IgD-negative memory B cell (primary cell): Measurements from ENCODE around the gene MCCD1. TPM values are rescaled to one million over a fixed set of nuclear protein-coding genes. Genes with fewer than 3 reads are reported as not detected.
"Not testable (repeated sequence)": the region's sequence is repeated elsewhere in the genome, so short reads cannot be mapped to it uniquely, and the experiment has no call there.

Experiments used
- H3K27ac Mint-ChIP-seq, 3 donors: one replicate each; pipeline ENCODE4 v1.8.0; 2020 to 2022; ENCODE audit warnings: mild to moderate bottlenecking in 3 of 3, mixed read lengths in 3 of 3, moderate library complexity in 1 of 3
- H3K27me3 Mint-ChIP-seq: one replicate; pipeline ENCODE4 v1.8.0; 2021; ENCODE audit warnings: mixed read lengths
- H3K36me3 Mint-ChIP-seq: one replicate; pipeline ENCODE4 v1.8.0; 2020; ENCODE audit warnings: mild to moderate bottlenecking, mixed read lengths
- H3K4me1 Mint-ChIP-seq, 3 donors: one replicate each; pipeline ENCODE4 v1.8.0; 2020 to 2022; ENCODE audit warnings: mixed read lengths in 3 of 3, mild to moderate bottlenecking in 1 of 3
- H3K4me3 Mint-ChIP-seq, 4 donors: one replicate each; pipeline ENCODE4 v1.8.0; 2020 to 2022; ENCODE audit warnings: mild to moderate bottlenecking in 4 of 4, mixed read lengths in 4 of 4, moderate library complexity in 3 of 4
- H3K9me3 Mint-ChIP-seq, 3 donors: one replicate each; pipeline ENCODE4 v1.8.0; 2020 to 2021; ENCODE audit warnings: mixed read lengths in 3 of 3, mild to moderate bottlenecking in 1 of 3
- polyA plus RNA-seq: library from polyadenylated mRNA; unstranded; fragments of 300-500 nt; fragmentation: Illumina TruSeq; gene quantifications from one replicate; pipeline ENCODE4 v1.2.3, GENCODE V29; 2021

MCCD1 gene, protein sequence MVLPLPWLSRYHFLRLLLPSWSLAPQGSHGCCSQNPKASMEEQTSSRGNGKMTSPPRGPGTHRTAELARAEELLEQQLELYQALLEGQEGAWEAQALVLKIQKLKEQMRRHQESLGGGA
- not detected for polyA plus RNA-seq

DNA sequence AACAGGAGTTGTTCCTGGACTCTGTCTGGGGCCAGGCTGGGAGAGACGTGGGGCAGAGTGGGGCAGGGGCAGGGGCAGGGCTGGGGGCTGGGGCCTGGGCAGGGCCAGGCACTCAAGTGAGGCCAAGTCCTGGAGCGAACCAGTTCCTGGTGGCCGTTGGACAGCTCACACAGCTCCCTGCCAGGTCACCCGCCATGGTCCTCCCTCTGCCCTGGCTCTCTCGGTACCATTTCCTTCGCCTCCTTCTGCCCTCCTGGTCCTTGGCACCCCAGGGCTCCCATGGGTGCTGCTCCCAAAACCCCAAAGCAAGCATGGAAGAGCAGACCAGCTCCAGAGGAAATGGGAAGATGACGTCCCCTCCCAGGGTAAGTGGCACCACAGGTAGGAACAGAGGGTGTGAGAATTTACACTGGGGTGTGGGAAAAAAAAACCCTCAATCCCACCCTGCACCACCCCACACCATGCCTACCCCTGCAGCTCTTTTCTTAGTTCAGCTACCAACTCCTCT, at the start of gene MCCD1:
TSS of gene MCCD1 (plus strand) at position 142 of the 508 bp plus-strand sequence. CDS start at position 195, 53 bp downstream.
- H3K27ac Mint-ChIP-seq: no peak within 1 kb of the TSS

DNA sequence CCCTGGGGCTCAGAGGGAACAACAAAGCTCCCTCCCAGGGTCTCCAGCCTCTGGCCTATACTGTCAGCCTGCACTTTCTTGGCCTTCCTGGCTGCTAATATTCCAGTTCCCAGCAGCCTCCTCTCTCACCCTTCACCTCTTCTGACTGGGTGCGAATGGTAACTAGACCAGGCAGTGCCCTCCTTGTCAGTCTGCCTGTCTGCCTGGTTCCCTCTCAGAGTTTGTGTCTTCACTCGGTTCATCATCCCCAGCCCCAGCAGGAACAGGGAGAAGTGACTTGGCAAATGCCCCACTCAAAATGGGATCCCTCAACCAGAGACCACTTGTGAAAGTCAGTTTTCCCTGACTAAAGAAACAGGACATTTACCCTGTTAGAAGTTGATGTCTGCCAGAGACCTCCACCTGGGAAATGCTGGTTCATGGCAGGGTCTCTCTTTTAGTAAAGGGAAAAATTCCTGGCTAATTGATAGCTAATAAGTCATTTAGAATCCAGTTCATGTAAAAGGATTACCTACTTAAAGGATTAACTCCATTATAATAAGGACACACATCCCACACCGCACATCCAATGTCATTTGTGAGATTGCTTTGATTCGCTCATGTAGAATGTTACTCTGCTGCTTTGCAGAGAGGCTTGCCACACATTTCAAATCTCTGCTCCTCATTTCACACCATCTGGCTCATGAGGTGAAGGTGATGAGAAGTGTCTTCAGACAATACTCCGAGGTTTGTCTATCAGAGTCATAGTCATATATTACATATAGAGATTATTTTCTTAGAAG, 49.4 kb upstream of the MCCD1 start:
- Mint-ChIP-seq H3K27me3 (no peaks in the 10 kb centered on the region), H3K36me3 (no peaks in the 10 kb centered on the region), H3K27ac (no peak overlapping the region), H3K4me3 (no peak overlapping the region), H3K4me1 (peaks cover 22 to 28% (median 24%) of the 10 kb centered on the region in 3 donors), H3K9me3 (no peaks in the 10 kb centered on the region)

More for the DNA sequence above, at the start of gene MCCD1:
- Mint-ChIP-seq H3K9me3 (no peaks in the 10 kb centered on the region), H3K27me3 (no peaks in the 10 kb centered on the region), H3K4me3 (no peak within 1 kb of the TSS), H3K36me3 (no peaks in the 10 kb centered on the region), H3K4me1 (peaks cover 0 to 5% (median 4%) of the 10 kb centered on the region in 3 donors)

DNA sequence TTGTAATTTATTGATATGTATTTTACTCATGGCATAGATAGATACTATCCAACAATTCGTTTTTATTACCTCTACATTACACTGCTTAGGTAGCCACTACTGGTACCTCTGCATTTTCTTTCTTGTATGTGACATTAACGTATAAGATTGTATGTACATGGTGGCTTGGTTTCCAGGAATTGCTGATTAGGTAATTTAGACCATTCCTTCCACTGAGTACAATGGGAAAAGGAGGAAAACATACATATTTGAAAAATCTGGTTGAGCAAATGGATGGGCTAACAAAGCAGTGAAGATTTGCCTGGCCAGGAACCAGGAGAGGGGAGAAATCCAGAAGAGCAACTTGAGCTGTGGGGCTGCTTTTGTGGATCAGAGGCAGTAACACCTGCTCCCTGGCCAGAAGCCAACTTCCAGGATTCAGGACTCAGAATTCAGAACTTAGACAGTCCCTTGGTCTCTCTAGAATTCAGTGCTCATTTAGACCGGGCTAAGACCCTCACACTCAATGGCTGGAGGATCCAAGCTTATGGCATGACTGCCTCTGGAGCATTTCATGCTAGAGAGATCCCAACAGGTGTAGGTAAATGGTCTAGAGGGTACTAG, 48.7 kb upstream of the MCCD1 start:
- Mint-ChIP-seq H3K36me3 (no peaks in the 10 kb centered on the region), H3K4me3 (no peak overlapping the region), H3K9me3 (no peaks in the 10 kb centered on the region), H3K27me3 (no peaks in the 10 kb centered on the region), H3K27ac (no peak overlapping the region), H3K4me1 (peaks cover 19 to 28% (median 21%) of the 10 kb centered on the region in 3 donors)

DNA sequence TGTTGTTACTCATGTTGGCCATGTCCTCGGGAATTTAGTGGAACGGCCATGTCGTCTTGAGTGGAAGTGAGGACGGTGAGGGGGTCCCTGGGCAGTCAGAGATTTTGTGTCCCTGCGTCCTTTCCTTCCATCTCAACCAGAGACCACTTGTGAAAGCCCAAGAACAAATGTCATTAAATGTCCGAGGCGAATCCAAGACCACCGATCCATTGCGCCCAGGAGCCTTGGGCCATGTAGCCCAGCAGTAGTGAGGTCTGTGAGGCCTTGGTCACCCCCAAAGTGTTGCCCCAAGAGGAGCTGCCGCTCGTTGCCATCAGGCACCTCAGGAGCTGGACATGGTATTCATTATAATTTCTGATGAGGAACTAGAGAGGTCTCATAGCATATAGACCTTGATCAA, 48.2 kb upstream of the MCCD1 start:
- no peaks in the 10 kb centered on the region for H3K9me3 Mint-ChIP-seq
- H3K36me3 Mint-ChIP-seq: no peaks in the 10 kb centered on the region
- H3K4me1 Mint-ChIP-seq: peaks cover 13 to 28% (median 17%) of the 10 kb centered on the region in 3 donors
- H3K4me3 Mint-ChIP-seq: no peak overlapping the region
- H3K27me3 Mint-ChIP-seq: no peaks in the 10 kb centered on the region
- H3K27ac Mint-ChIP-seq: no peak overlapping the region

DNA sequence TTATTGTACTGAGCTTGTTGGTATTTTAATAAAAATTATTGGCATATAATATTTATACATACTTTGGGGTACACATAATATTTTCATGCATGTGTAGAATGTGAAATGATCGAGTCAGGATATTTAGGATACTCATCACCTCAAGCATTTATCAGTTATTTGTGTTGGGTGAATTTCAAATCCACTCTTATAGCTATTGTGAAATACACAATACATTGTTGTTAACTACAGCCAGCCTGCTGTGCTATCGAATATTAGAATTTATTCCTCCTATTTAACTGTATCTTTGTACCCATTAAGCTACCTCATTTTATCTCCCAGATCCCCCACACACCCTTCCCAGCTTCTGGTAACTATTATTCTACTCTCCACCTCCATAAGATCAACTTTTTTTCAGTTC, 45.4 kb upstream of the MCCD1 start:
- Mint-ChIP-seq H3K27me3 (no peaks in the 10 kb centered on the region), H3K4me1 (peaks cover 2 to 13% (median 5%) of the 10 kb centered on the region in 3 donors), H3K36me3 (no peaks in the 10 kb centered on the region), H3K4me3 (no peak overlapping the region), H3K9me3 (no peaks in the 10 kb centered on the region), H3K27ac (no peak overlapping the region)

DNA sequence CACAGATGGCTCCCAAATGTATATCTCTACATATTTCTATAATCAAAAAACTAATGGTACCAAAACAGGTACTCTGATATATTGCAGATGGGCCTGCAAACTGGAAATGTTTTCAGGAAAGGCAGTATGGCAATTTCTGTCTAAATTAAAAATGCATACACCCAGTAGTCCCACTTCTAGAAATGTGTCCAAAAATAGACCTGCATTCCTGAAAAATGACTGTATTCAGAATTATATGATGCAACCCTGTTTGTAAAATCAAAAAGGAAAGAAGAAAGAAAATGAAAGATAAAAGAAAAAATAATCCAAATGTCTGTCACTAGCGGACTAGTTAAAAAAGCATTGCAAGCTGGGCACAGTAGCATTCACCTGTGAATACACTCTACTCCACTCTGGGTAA, 43.7 kb upstream of the MCCD1 start:
- H3K36me3 Mint-ChIP-seq: peaks cover 5% of the 10 kb centered on the region
- no peak overlapping the region for H3K4me3 Mint-ChIP-seq
- peaks cover under 1 to 5% (median 1%) of the 10 kb centered on the region in 3 donors for H3K4me1 Mint-ChIP-seq
- H3K9me3 Mint-ChIP-seq: no peaks in the 10 kb centered on the region
- H3K27me3 Mint-ChIP-seq: no peaks in the 10 kb centered on the region
- H3K27ac Mint-ChIP-seq: no peak overlapping the region

DNA sequence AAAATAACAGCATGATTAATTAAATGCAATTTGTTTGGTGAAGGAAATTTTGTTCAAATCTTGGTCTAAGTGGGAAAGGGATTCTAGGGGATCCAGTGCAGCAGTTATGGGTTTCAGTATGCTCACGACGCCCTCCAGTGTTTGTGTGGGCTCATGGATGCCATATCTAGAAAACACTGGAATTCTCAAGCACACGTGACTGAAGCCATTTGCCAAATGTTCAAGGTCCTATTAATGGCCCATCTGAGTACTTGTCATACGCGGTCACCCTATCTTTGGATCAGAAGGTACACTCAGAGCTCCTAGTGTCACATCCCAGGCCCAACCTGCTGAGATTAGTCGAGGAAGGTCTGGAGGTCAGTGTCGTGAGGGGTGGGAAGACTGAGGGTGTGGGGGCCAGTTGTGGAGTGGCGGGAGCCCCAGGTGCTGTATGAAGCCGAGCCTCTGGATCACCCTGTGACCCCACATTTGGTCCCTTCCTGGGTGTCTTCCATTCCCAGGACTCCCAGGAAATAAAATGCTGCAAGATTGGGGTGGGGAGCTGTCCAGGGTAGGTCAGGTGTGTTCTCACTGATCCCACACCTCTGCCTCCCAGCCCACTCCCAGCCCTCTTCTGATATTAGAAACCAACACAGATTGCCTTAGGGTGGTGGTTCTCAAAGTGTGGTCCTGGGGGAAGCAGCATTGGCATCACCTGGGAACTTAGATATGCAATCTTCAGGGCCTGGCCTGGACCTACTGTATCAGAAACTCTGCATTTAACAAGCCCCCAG, 42.5 kb upstream of the MCCD1 start:
- not testable (repeated sequence) for H3K27ac Mint-ChIP-seq, H3K27me3 Mint-ChIP-seq, H3K36me3 Mint-ChIP-seq, H3K9me3 Mint-ChIP-seq, H3K4me3 Mint-ChIP-seq
- H3K4me1 Mint-ChIP-seq: peaks cover 0 to 12% (median 0%) of the 10 kb centered on the region in 3 donors

DNA sequence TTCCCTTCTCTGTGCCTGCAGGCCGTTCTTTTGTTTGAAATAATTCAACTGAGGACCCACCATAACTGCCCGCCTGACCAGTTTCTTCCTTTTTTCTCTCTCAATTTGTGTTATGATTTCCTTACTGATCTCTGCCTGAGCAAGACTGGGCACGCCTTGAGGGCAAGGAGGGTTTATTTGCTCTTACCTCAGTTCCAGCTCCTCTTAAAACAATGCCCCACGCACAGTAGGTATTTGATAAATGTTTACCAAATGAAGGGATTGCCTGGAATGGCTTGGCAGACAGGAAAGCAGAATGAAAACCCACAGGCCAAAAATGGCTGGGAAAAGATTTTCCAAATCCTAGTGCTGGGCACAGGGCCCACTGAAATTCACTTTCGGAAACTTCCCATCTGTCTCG, 41.1 kb upstream of the MCCD1 start:
- H3K36me3 Mint-ChIP-seq, H3K27me3 Mint-ChIP-seq, H3K9me3 Mint-ChIP-seq: not testable (repeated sequence)
- H3K4me1 Mint-ChIP-seq: peaks cover 5 to 17% (median 6%) of the 10 kb centered on the region in 3 donors
- H3K27ac Mint-ChIP-seq: peak overlapping the region in 1 of 3 donors; percentile 50
- H3K4me3 Mint-ChIP-seq: peak overlapping the region in 1 of 4 donors; percentile 65

DNA sequence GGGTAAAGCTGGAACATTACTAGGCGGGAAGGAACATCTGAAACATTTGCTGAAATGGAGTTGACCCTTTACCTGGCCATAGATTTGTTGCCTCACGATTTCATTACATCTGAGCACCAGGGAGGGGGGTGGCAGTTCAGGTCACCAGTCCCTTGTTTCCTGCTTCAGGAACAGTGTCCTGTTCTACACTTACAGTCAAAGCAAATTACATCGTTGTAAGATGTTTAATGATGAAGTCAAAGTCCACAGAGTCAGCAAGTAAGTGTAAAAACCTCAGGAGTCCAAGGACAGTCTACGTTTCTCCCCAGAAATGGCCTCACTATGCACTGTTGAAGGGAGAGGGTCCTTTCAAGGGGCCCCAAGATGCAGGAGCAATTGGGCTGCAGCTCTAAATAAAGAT, 39.7 kb upstream of the MCCD1 start:
- no peak overlapping the region for H3K4me3 Mint-ChIP-seq
- peak overlapping the region in 1 of 3 donors; percentile 91 for H3K27ac Mint-ChIP-seq
- no peaks in the 10 kb centered on the region for H3K27me3 Mint-ChIP-seq
- peaks cover 5% of the 10 kb centered on the region for H3K36me3 Mint-ChIP-seq
- H3K4me1 Mint-ChIP-seq: peaks cover 7 to 17% (median 11%) of the 10 kb centered on the region in 3 donors
- H3K9me3 Mint-ChIP-seq: no peaks in the 10 kb centered on the region

DNA sequence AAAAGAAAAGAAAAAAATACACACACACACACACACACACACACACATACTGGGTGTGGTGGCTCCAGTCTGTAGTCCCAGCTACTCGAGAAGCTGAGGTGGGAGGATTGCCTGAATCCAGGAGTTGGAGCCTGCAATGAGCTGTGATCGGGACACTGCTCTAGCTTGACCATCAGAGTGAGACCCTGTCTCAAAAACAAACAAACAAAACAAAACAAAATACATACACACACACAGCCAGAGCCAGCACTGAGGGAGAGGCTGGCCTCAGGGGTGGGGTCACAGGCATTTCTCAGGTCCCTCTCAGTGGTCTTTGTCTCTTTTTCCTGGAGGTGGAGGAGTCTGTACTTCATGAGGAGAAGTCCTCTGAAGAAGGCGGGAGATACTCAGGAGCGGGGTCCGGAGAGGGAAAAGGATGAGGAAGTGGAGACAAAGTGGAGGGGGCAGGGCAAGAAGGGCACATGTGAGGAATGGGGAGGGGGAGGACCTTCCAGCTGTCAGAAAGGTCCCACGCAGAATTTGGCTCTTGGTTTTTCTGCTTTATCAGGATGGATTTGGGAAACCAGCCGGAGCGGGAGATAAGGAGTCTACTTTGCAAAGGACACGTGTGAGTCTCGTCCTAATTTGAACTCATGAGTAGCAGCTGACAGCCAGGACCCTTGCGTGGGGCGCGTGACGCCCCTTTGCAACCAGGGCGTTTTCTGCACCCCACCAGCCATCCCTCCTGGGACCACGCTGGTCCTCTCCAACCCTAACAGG, 38.5 kb upstream of the MCCD1 start:
- Mint-ChIP-seq H3K27me3 (no peaks in the 10 kb centered on the region), H3K9me3 (no peaks in the 10 kb centered on the region), H3K4me3 (peak overlapping the region in 1 of 4 donors; percentile 29), H3K27ac (no peak overlapping the region), H3K4me1 (peaks cover 9 to 19% (median 13%) of the 10 kb centered on the region in 3 donors), H3K36me3 (peaks cover 5% of the 10 kb centered on the region)

DNA sequence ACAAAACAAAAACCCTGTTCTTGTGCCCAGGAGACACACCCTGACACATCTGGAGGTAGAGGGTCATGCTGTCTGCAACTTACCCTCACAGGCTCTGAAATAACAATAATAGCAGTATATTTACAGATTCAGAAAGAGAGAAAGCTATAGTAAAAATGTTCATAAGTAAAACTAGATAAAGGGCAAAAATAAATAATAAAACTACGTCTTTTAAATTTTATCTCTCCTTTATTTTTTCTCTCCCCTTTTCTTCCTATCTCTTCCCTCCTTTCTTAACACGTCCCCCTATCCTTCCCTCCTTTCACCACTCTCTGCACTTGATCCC, 35.2 kb upstream of the MCCD1 start:
- Mint-ChIP-seq H3K4me1 (peaks cover 27 to 33% (median 30%) of the 10 kb centered on the region in 3 donors), H3K27ac (peak overlapping the region; percentile 43 to 82 (median 57)), H3K4me3 (peak overlapping the region; percentile 79 to 95 (median 86))
- H3K27me3 Mint-ChIP-seq, H3K36me3 Mint-ChIP-seq, H3K9me3 Mint-ChIP-seq: not testable (repeated sequence)

DNA sequence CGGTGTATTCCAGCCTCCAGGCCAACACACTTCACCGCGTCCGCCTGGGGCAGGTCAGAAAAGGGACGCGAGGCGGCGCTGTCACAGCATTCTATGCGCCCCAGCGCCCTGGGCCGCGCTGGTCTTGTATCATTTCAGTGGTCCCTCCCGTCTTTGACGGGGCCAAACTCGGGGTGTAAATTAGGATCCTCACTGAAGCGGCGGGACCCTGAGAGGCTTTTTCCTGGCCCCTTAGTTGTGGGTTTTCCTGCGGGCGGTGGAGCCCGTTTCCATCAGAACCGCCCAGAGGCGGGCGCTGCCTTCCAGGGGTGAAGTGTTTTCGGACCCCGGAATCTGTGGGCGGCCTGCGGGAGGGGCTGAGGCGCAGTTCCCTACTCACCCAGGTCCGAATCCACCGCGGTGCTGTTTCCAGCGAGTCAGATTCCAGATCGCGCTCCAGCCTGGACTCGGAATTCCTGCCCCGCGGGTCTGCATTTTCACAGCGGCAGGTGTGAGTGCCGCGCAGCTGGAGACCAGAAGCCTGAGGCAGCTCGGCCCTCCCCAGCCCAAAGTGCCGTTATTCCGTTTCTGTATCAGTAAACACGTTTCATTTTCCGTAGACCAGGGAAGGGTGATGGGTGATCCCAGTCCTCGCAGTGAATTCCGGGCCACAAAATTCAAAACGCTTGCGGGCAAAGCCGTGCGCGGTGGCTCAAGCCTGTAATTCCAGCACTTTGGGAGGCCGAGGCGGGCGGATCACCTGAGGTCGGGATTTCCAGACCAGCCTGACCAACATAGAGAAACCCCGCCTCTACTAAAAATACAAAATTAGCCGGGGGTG, 34.7 kb upstream of the MCCD1 start:
- Mint-ChIP-seq H3K4me3 (peak overlapping the region; percentile 79 to 95 (median 86)), H3K27ac (peak overlapping the region; percentile 43 to 82 (median 57)), H3K27me3 (no peaks in the 10 kb centered on the region), H3K9me3 (no peaks in the 10 kb centered on the region), H3K36me3 (peaks cover 2% of the 10 kb centered on the region), H3K4me1 (peaks cover 30 to 38% (median 31%) of the 10 kb centered on the region in 3 donors)

DNA sequence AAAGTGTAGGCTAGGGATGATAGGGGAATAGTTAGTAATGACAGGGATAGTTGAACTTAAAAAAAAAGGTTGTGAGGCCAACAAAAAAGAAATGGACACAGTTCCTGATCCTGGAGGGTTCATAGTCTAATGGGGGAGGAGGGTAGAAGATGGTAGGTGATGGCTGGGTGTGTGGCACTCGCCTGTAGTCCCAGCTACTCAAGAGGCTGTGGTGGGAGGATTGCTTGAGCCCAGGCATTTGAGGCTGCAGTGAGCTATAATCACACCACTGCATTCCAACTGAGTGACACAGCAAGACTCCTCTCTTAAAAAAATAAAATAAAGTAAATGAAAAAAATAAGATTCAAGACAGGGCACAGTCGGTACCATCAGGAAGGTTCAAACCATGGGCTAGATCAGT, 33.2 kb upstream of the MCCD1 start:
- Mint-ChIP-seq H3K36me3 (peaks cover 1% of the 10 kb centered on the region), H3K4me3 (peak overlapping the region; percentile 79 to 95 (median 86)), H3K27ac (peak overlapping the region in 2 of 3 donors; percentile 43 to 57), H3K4me1 (peaks cover 32 to 42% (median 36%) of the 10 kb centered on the region in 3 donors), H3K9me3 (no peaks in the 10 kb centered on the region), H3K27me3 (no peaks in the 10 kb centered on the region)
